Caco-2 (cell line): ENCODE data around the gene SLC10A1. TPM values are rescaled to one million over a fixed set of nuclear protein-coding genes. Genes with fewer than 3 reads are reported as not detected.

Experiments
- BruUV-seq: library from RNA; stranded (reverse); fragments of 400-500 nt; replicated peaks from 2 replicates; lab custom pipeline; 2021; lab: Mats Ljungman, UMichigan
- CTCF ChIA-PET: fragments of 300-600 bp; sonication (Branson Sonifier 250); formaldehyde crosslinking; loops from one replicate; lab custom pipeline; 2022; ENCODE audit warnings: antibody characterized with exemption; lab: Charles Lee
- POLR2A ChIA-PET: fragments of 300-600 bp; sonication (Branson Sonifier 250); formaldehyde crosslinking; loops from one replicate; lab custom pipeline; 2022; ENCODE audit warnings: antibody characterized with exemption; lab: Charles Lee
- DNase-seq, 2 experiments: peaks; one replicate each; pipeline versions ENCODE4 v3.0.0 to v3.0.0-alpha.2; 2020 to 2022
- H3K27me3 ChIP-seq: replicated peaks from 2 replicates; pipeline ENCODE4 v1.6.0; 2011; ENCODE audit warnings: low read length; ENCODE audit not compliant: control insufficient read depth, insufficient read depth
- H3K36me3 ChIP-seq: 2 replicates; pipeline ENCODE4 v1.5.1; 2011; ENCODE audit warnings: low read length; ENCODE audit not compliant: control insufficient read depth, insufficient read depth
- H3K4me1 ChIP-seq: fragments of 250-450 bp; sonication (Bioruptor Pico); 2 replicates; pipeline ENCODE4 v1.5.1; 2020; ENCODE audit warnings: mild to moderate bottlenecking
- H3K4me3 ChIP-seq: 2 replicates; pipeline ENCODE4 v1.5.1; 2011; ENCODE audit warnings: low read depth, mild to moderate bottlenecking, control low read depth, low read length
- H3K9me3 ChIP-seq: fragments of 250-450 bp; sonication (Bioruptor Pico); 2 replicates; pipeline ENCODE4 v1.5.1; 2020; ENCODE audit warnings: mild to moderate bottlenecking, moderate library complexity
- H3K27ac Mint-ChIP-seq: one replicate; pipeline ENCODE4 v1.8.0; 2022; ENCODE audit warnings: mixed read lengths; ENCODE audit not compliant: unreplicated experiment
- H3K27me3 Mint-ChIP-seq: one replicate; pipeline ENCODE4 v1.8.0; 2022; ENCODE audit warnings: mixed read lengths; ENCODE audit not compliant: insufficient read depth, unreplicated experiment
- H3K36me3 Mint-ChIP-seq: one replicate; pipeline ENCODE4 v1.8.0; 2022; ENCODE audit warnings: mild to moderate bottlenecking, mixed read lengths; ENCODE audit not compliant: insufficient read depth, unreplicated experiment
- H3K4me1 Mint-ChIP-seq: one replicate; pipeline ENCODE4 v1.8.0; 2022; ENCODE audit warnings: low read depth, mixed read lengths; ENCODE audit not compliant: unreplicated experiment
- H3K4me3 Mint-ChIP-seq: one replicate; pipeline ENCODE4 v1.8.0; 2022; ENCODE audit warnings: mild to moderate bottlenecking, moderate library complexity, mixed read lengths; ENCODE audit not compliant: unreplicated experiment
- H3K9me3 Mint-ChIP-seq: one replicate; pipeline ENCODE4 v1.8.0; 2022; ENCODE audit warnings: mixed read lengths; ENCODE audit not compliant: unreplicated experiment
- intact Hi-C: fragments of 100-400 bp; cut with micrococcal nuclease; formaldehyde crosslinking; loops from one replicate; pipeline ENCODE4 v1.10.0; 2022; ENCODE audit not compliant: unreplicated experiment
- total RNA-seq: library from RNA; stranded (reverse); gene quantifications from 2 replicates; pipeline ENCODE4 v1.2.3, GENCODE V29; 2022
- TF ChIP-seq, protein P1 (sequence below), 2 experiments: fragments of 200-600 bp in 1 of 2; IDR thresholded peaks; 1 replicate in 1 of 2; 2 replicates in 1 of 2; pipeline versions ENCODE4 v1.5.1 to v1.8.0; 2011 to 2022; ENCODE audit warnings: antibody characterized with exemption in 1 of 2, control low read depth in 1 of 2, inconsistent platforms in 1 of 2, low read depth in 1 of 2, low read length in 1 of 2, mild to moderate bottlenecking in 1 of 2, moderate library complexity in 1 of 2; ENCODE audit not compliant: insufficient read depth in 1 of 2, severe bottlenecking in 1 of 2, unreplicated experiment in 1 of 2

The SLC10A1 gene
- total RNA-seq, 1 experiment from 2014 or later = 3.8 TPM

DNA sequence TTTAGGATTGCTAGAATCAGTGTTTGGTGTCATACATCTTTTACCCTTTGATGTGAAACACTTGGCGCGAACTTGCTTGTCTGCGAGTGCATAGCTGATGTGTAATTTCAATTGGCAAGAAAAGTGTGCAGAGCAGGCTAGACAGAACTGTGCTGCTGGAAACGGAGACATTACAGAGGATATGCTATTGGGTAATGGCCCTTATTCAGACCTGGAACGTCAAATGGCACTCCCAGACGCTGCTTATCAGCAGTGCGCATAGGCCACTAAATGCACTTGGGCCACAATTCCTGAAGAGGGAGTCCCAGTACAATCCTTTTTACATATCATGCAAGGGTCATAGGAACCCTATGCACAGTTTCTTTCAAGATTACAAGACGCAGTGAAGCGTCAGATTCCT, 15.7 kb upstream of the SLC10A1 start:
- no peak overlapping the region for H3K27ac Mint-ChIP-seq
- H3K36me3 ChIP-seq = no peaks in the 10 kb centered on the region
- H3K9me3 ChIP-seq = no peaks in the 10 kb centered on the region
- H3K9me3 Mint-ChIP-seq = peaks cover 9% of the 10 kb centered on the region
- ChIA-PET POLR2A (no interaction called here), CTCF (interaction anchor here (1.4 to 2.0 kb wide), 2 partner anchors 216 to 261 kb away, joined by 3 to 10 read pairs; no protein-coding TSS in a partner anchor)
- no peak overlapping the region for H3K4me3 ChIP-seq
- H3K4me3 Mint-ChIP-seq = no peak overlapping the region
- H3K27me3 Mint-ChIP-seq = no peaks in the 10 kb centered on the region
- peaks cover 26% of the 10 kb centered on the region for H3K4me1 Mint-ChIP-seq
- H3K36me3 Mint-ChIP-seq = peaks cover 5% of the 10 kb centered on the region
- TSS peak; percentile 45 for BruUV-seq
- intact Hi-C loops = loop anchor here (1.0 to 10.0 kb wide), 2 partner anchors 81 to 228 kb away; no protein-coding TSS in a partner anchor
- TF ChIP-seq, protein P1, sequence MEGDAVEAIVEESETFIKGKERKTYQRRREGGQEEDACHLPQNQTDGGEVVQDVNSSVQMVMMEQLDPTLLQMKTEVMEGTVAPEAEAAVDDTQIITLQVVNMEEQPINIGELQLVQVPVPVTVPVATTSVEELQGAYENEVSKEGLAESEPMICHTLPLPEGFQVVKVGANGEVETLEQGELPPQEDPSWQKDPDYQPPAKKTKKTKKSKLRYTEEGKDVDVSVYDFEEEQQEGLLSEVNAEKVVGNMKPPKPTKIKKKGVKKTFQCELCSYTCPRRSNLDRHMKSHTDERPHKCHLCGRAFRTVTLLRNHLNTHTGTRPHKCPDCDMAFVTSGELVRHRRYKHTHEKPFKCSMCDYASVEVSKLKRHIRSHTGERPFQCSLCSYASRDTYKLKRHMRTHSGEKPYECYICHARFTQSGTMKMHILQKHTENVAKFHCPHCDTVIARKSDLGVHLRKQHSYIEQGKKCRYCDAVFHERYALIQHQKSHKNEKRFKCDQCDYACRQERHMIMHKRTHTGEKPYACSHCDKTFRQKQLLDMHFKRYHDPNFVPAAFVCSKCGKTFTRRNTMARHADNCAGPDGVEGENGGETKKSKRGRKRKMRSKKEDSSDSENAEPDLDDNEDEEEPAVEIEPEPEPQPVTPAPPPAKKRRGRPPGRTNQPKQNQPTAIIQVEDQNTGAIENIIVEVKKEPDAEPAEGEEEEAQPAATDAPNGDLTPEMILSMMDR (IDR thresholded peaks at IDR 0.05; ENCODE audit: insufficient read depth in 1 of 2, low read depth in 1 of 2, low read length in 1 of 2, severe bottlenecking in 1 of 2, unreplicated experiment in 1 of 2) = peak; percentile 24 to 38
- peaks cover 70% of the 10 kb centered on the region for H3K4me1 ChIP-seq
- peak; percentile 65 to 73 for DNase-seq
- no peaks in the 10 kb centered on the region for H3K27me3 ChIP-seq

GRCh38 chr14:69811868-69812252, 14.8 kb upstream of the SLC10A1 start:
- ChIA-PET CTCF (interaction anchor here (1.0 kb wide), 1 partner anchor 81 kb away, joined by 3 read pairs; no protein-coding TSS in a partner anchor), POLR2A (no interaction called here)
- intact Hi-C loops = loop anchor here (1.0 to 10.0 kb wide), 2 partner anchors 45 to 227 kb away; partner anchors contain the start of gene SRSF5
- Mint-ChIP-seq H3K27me3 (no peaks in the 10 kb centered on the region), H3K4me1 (peaks cover 26% of the 10 kb centered on the region), H3K4me3 (peak overlapping the region; percentile 42), H3K27ac (peak overlapping the region; percentile 83), H3K9me3 (peaks cover 9% of the 10 kb centered on the region), H3K36me3 (peaks cover 5% of the 10 kb centered on the region)
- TF ChIP-seq, protein P1 (IDR thresholded peaks at IDR 0.05; ENCODE audit: insufficient read depth in 1 of 2, low read depth in 1 of 2, low read length in 1 of 2, severe bottlenecking in 1 of 2, unreplicated experiment in 1 of 2) = no peak
- no TSS peak for BruUV-seq
- H3K27me3 ChIP-seq = no peaks in the 10 kb centered on the region
- H3K4me1 ChIP-seq = peaks cover 71% of the 10 kb centered on the region
- H3K36me3 ChIP-seq = no peaks in the 10 kb centered on the region
- H3K9me3 ChIP-seq = no peaks in the 10 kb centered on the region
- H3K4me3 ChIP-seq = no peak overlapping the region
- no peak for DNase-seq

DNA sequence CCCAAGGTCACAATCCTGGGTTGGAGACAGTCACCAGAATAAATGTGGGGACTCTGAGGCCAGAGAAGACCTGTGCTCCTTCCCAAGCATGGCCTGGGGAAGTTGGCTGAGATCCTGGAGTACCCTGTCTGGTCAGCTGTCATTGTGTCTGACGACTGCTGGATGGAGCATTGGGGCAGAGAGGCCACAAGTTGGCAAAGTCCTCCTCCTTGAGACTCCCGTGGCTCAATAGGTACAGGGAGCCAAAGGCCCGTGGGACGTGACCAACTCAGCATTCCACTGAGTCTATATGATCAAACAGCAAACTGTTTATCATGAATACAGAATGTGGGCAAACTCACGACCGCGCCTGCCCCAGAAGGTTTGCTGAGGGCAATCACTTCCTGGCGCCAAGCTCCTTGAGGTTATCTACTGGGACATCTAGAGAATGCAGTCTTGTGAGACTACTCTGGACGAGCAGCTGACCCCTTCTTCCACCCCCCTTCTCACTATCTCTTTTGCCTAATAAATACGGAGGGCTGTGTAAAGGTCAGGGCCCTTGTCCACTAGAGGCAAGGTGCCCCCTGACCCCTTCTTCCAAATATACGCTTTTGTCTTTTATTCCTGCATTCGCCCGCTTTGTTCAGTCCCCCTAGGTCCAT, 14.3 kb upstream of the SLC10A1 start:
- Histone ChIP-seq H3K36me3 (no peaks in the 10 kb centered on the region), H3K9me3 (no peaks in the 10 kb centered on the region), H3K4me1 (peaks cover 71% of the 10 kb centered on the region), H3K27me3 (no peaks in the 10 kb centered on the region), H3K4me3 (no peak overlapping the region)
- CTCF ChIA-PET = interaction anchor here (1.0 kb wide), 1 partner anchor 81 kb away, joined by 3 read pairs; no protein-coding TSS in a partner anchor
- Mint-ChIP-seq H3K4me1 (peaks cover 26% of the 10 kb centered on the region), H3K4me3 (peak overlapping the region; percentile 42), H3K36me3 (peaks cover 5% of the 10 kb centered on the region), H3K27me3 (no peaks in the 10 kb centered on the region), H3K9me3 (peaks cover 9% of the 10 kb centered on the region), H3K27ac (peak overlapping the region; percentile 83)
- BruUV-seq = no TSS peak
- DNase-seq = peak; percentile 58 to 81
- POLR2A ChIA-PET = no interaction called here
- TF ChIP-seq, protein P1 (IDR thresholded peaks at IDR 0.05; ENCODE audit: insufficient read depth in 1 of 2, low read depth in 1 of 2, low read length in 1 of 2, severe bottlenecking in 1 of 2, unreplicated experiment in 1 of 2) = no peak
- intact Hi-C loops = loop anchor here (1.0 to 10.0 kb wide), 2 partner anchors 44 to 227 kb away; partner anchors contain the start of gene SRSF5
